Naive thymus-derived CD4-positive, alpha-beta T cell (primary cell): ENCODE data around the gene NAT8L. TPM values are rescaled to one million over a fixed set of nuclear protein-coding genes. Genes with fewer than 3 reads are reported as not detected.

Experiments used
- ATAC-seq: fragments of 150-1000 bp; cut with Tn5 transposase; 2 replicates; pipeline ENCODE4 v1.10.0; 2021; ENCODE audit warnings: mild to moderate bottlenecking, moderate library complexity
- CTCF ChIA-PET: fragments of 350-600 bp; sonication (Branson Sonifier 250); formaldehyde crosslinking; loops from one replicate; lab custom pipeline; 2021; ENCODE audit warnings: antibody characterized with exemption; lab: Charles Lee
- POLR2A ChIA-PET: fragments of 350-600 bp; sonication (Branson Sonifier 250); formaldehyde crosslinking; loops from one replicate; lab custom pipeline; 2021; ENCODE audit warnings: antibody characterized with exemption, inconsistent platforms; lab: Charles Lee
- DNase-seq, 9 donors: peaks; one replicate each; pipeline versions ENCODE4 v3.0.0 to v3.0.0-alpha.2; 2020 to 2022; ENCODE audit warnings: mixed read lengths in 1 of 9
- H3K27ac ChIP-seq: one replicate; pipeline ENCODE4 v1.7.0; 2013; ENCODE audit warnings: mild to moderate bottlenecking, low read depth, low read length, moderate library complexity
- H3K27me3 ChIP-seq, 2 donors: one replicate each; pipeline ENCODE4 v1.7.0; 2013; ENCODE audit warnings: low read length in 2 of 2, mild to moderate bottlenecking in 2 of 2, moderate library complexity in 2 of 2; ENCODE audit not compliant: control insufficient read depth in 2 of 2, insufficient read depth in 2 of 2
- H3K36me3 ChIP-seq, 3 experiments: 1 replicate in 2 of 3; 2 replicates in 1 of 3; pipeline ENCODE4 v1.7.0; 2013; ENCODE audit warnings: low read length in 3 of 3, mild to moderate bottlenecking in 3 of 3, moderate library complexity in 1 of 3; ENCODE audit not compliant: insufficient read depth in 3 of 3, control insufficient read depth in 2 of 3
- H3K4me1 ChIP-seq, 2 donors: one replicate each; pipeline ENCODE4 v1.7.0; 2013; ENCODE audit warnings: low read length in 2 of 2, mild to moderate bottlenecking in 2 of 2, moderate library complexity in 1 of 2; ENCODE audit not compliant: control insufficient read depth in 2 of 2, insufficient read depth in 2 of 2
- H3K4me3 ChIP-seq: 2 replicates; pipeline ENCODE4 v1.7.0; 2013; ENCODE audit warnings: mild to moderate bottlenecking, low read length
- H3K9me3 ChIP-seq, 3 experiments: 1 replicate in 2 of 3; 2 replicates in 1 of 3; pipeline ENCODE4 v1.7.0; 2013; ENCODE audit warnings: low read length in 3 of 3; ENCODE audit not compliant: control insufficient read depth in 2 of 3
- H3K27ac Mint-ChIP-seq, 9 donors: one replicate each; pipeline ENCODE4 v1.8.0; 2020 to 2022; ENCODE audit warnings: mixed read lengths in 9 of 9, mild to moderate bottlenecking in 8 of 9, moderate library complexity in 5 of 9, inconsistent platforms in 2 of 9
- H3K27me3 Mint-ChIP-seq, 5 donors: one replicate each; pipeline ENCODE4 v1.8.0; 2021 to 2022; ENCODE audit warnings: mixed read lengths in 5 of 5, mild to moderate bottlenecking in 1 of 5
- H3K36me3 Mint-ChIP-seq, 5 donors: one replicate each; pipeline ENCODE4 v1.8.0; 2020 to 2022; ENCODE audit warnings: mixed read lengths in 5 of 5, mild to moderate bottlenecking in 3 of 5, inconsistent platforms in 1 of 5
- H3K4me1 Mint-ChIP-seq, 7 donors: one replicate each; pipeline ENCODE4 v1.8.0; 2020 to 2022; ENCODE audit warnings: mixed read lengths in 7 of 7, mild to moderate bottlenecking in 3 of 7, inconsistent platforms in 1 of 7
- H3K4me3 Mint-ChIP-seq, 10 donors: one replicate each; pipeline ENCODE4 v1.8.0; 2020 to 2022; ENCODE audit warnings: mild to moderate bottlenecking in 10 of 10, mixed read lengths in 10 of 10, moderate library complexity in 6 of 10, inconsistent platforms in 2 of 10
- H3K9me3 Mint-ChIP-seq, 11 donors: one replicate each; pipeline ENCODE4 v1.8.0; 2020 to 2022; ENCODE audit warnings: mixed read lengths in 11 of 11, mild to moderate bottlenecking in 4 of 11, inconsistent platforms in 1 of 11, moderate library complexity in 1 of 11
- intact Hi-C, 2 donors: fragments of 100-400 bp; cut with micrococcal nuclease; formaldehyde crosslinking; loops; one replicate each; pipeline ENCODE4 v1.15.1; 2023
- polyA plus RNA-seq, 2 donors: library from polyadenylated mRNA; unstranded; fragments of 300-500 nt; fragmentation: Illumina TruSeq; gene quantifications; one replicate each; pipeline ENCODE4 v1.2.3, GENCODE V29; 2021
- total RNA-seq, 6 experiments: library from RNA in 5 of 6; stranded (reverse) in 5 of 6; gene quantifications; 1 replicate in 5 of 6; 2 replicates in 1 of 6; pipeline ENCODE4 v1.2.3 and lab custom pipeline; 2021 to 2026

NAT8L gene
- total and polyA plus RNA-seq, 7 experiments from 2014 or later = 0.11 to 7.2 (median 0.24) TPM; not detected in 4

- CTCF ChIA-PET = interaction anchor here (0.7 kb wide), 1 partner anchor 43 kb away, joined by 3 read pairs; no protein-coding TSS in a partner anchor
- no peak overlapping the region for H3K27ac Mint-ChIP-seq
- Histone ChIP-seq H3K27ac (no peak overlapping the region), H3K36me3 (no peaks in the 10 kb centered on the region), H3K27me3 (no peaks in the 10 kb centered on the region), H3K9me3 (no peaks in the 10 kb centered on the region), H3K4me1 (no peaks in the 10 kb centered on the region), H3K4me3 (no peak overlapping the region)
- POLR2A ChIA-PET = no interaction called here
- no peaks in the 10 kb centered on the region for H3K9me3 Mint-ChIP-seq
- H3K36me3 Mint-ChIP-seq = no peaks in the 10 kb centered on the region
- ATAC-seq (no peak), DNase-seq (no peak)
- H3K27me3 Mint-ChIP-seq = no peaks in the 10 kb centered on the region
- H3K4me3 Mint-ChIP-seq = no peak overlapping the region
- H3K4me1 Mint-ChIP-seq = no peaks in the 10 kb centered on the region
- intact Hi-C loops = no loop called here
Measured at GRCh38 chr4:2073808-2074481, 14.8 kb downstream of the NAT8L start.

GRCh38 chr4:2074588-2074987, 15.5 kb downstream of the NAT8L start:
- no peaks in the 10 kb centered on the region for H3K36me3 Mint-ChIP-seq
- POLR2A ChIA-PET = no interaction called here
- H3K9me3 Mint-ChIP-seq = no peaks in the 10 kb centered on the region

DNA sequence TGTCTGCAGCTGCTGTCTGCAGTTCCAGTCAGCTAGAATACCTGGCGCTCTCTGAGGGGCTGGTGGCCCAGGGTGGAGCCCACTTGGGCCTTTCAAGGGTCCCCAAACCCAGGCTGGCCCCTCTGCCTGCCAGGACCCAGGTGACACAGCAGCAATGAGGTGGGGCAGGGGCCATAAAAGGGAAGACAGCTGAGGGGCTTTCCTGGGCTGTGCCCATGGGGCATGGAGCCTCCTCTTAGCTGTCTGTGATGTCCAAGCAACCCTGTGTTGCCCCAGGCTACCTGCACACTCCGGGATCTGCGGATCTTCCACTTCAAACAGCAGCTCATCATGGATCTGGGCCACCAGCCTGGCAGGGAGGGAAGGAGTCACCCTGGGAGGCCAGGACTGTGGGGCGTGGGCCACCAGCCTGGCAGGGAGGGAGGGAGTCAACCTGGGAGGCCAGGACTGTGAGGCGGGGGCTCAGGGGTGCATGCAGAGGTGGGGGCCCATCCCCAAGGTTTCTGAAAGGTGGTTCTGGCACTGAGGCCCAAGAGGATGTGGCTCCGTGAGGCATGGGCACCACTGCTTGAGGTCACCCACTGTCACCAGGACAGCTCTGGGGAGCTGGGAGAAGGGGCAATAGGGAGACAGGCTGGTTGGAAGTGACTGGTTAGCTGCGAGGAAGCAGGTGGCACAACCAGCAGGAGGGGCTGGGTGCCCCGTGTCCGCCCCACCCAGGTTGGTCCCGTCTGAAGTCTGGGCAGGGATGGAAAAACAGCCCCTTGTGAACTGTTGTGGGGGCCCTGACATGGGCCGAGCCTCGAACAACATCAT, 16.3 kb downstream of the NAT8L start:
- H3K4me1 Mint-ChIP-seq = no peaks in the 10 kb centered on the region
- H3K27me3 Mint-ChIP-seq = no peaks in the 10 kb centered on the region
- H3K27ac Mint-ChIP-seq = no peak overlapping the region
- no peaks in the 10 kb centered on the region for H3K27me3 ChIP-seq
- intact Hi-C loops = no loop called here
- no peaks in the 10 kb centered on the region for H3K4me1 ChIP-seq
- no peaks in the 10 kb centered on the region for H3K9me3 ChIP-seq
- no peaks in the 10 kb centered on the region for H3K36me3 ChIP-seq
- ChIA-PET CTCF (no interaction called here), POLR2A (no interaction called here)
- ATAC-seq (no peak), DNase-seq (no peak)
- no peaks in the 10 kb centered on the region for H3K36me3 Mint-ChIP-seq
- no peak overlapping the region for H3K27ac ChIP-seq
- H3K4me3 Mint-ChIP-seq = no peak overlapping the region
- no peaks in the 10 kb centered on the region for H3K9me3 Mint-ChIP-seq
- H3K4me3 ChIP-seq = no peak overlapping the region

More at GRCh38 chr4:2074588-2074987, 15.5 kb downstream of the NAT8L start:
- CTCF ChIA-PET = interaction anchor here (0.7 kb wide), 1 partner anchor 43 kb away, joined by 3 read pairs; no protein-coding TSS in a partner anchor
- H3K9me3 ChIP-seq = no peaks in the 10 kb centered on the region
- H3K27ac ChIP-seq = no peak overlapping the region
- no peaks in the 10 kb centered on the region for H3K4me1 ChIP-seq
- ATAC-seq = no peak
- intact Hi-C loops = no loop called here
- DNase-seq = no peak
- H3K27me3 Mint-ChIP-seq = no peaks in the 10 kb centered on the region
- H3K36me3 ChIP-seq = no peaks in the 10 kb centered on the region
- peak overlapping the region in 1 of 9 donors; percentile 19 for H3K27ac Mint-ChIP-seq
- no peak overlapping the region for H3K4me3 Mint-ChIP-seq
- H3K4me3 ChIP-seq = no peak overlapping the region
- no peaks in the 10 kb centered on the region for H3K27me3 ChIP-seq
- H3K4me1 Mint-ChIP-seq = no peaks in the 10 kb centered on the region

DNA sequence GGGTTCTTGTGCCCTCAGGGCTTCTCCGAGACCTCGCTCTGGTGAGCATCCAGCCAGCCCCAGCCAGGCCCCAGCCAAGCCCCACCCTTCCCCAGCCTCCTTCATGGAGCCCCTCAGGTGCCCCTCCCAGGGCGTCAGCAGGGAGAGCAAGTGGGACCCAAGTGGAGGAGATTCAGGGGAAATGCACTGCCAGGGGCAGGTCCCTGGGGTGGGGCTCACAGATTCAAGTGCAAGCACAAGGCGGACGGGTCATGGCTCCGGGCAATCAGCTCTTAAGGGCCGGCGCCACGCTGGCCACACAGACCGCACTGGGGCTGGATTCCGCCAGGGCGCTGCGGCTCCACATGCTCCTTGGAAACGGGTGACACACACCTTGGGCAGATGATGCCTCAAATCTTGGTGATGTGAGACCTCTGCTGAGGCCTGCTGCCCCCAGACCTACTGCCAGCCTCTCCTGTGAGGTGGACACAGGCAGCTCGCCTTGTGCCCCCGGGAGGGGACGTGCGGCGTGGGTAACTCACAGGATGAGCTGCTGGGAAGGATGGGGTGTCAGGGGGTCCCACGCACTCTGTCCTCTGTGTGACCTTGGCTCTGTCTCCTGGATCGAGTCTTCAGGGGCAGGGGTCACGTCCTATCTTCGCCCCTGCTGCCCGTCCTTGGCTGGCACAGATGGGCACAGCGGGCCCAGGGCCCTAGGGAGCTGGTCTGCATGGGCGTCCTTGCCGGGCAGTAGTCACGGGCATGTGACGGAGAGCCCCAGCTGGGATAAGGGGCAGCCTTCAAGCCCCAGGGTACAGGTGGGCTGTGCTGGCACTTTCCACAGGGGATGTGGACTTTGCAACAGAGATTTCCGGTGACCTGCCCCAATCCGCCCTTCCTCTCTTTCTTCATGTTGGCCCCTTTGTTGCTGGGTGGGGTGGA, 17.1 kb downstream of the NAT8L start:
- Mint-ChIP-seq H3K27ac (no peak overlapping the region), H3K9me3 (no peaks in the 10 kb centered on the region), H3K36me3 (no peaks in the 10 kb centered on the region), H3K27me3 (no peaks in the 10 kb centered on the region), H3K4me3 (no peak overlapping the region), H3K4me1 (no peaks in the 10 kb centered on the region)
- intact Hi-C loops = no loop called here
- no peaks in the 10 kb centered on the region for H3K36me3 ChIP-seq
- DNase-seq (peak in 1 of 9 donors; percentile 10), ATAC-seq (no peak)
- ChIA-PET CTCF (no interaction called here), POLR2A (no interaction called here)
- no peaks in the 10 kb centered on the region for H3K4me1 ChIP-seq
- H3K27ac ChIP-seq = no peak overlapping the region
- no peak overlapping the region for H3K4me3 ChIP-seq
- H3K27me3 ChIP-seq = no peaks in the 10 kb centered on the region
- no peaks in the 10 kb centered on the region for H3K9me3 ChIP-seq

- DNase-seq (no peak), ATAC-seq (no peak)
- Histone ChIP-seq H3K36me3 (no peaks in the 10 kb centered on the region), H3K27me3 (no peaks in the 10 kb centered on the region), H3K4me3 (no peak overlapping the region), H3K27ac (no peak overlapping the region), H3K9me3 (no peaks in the 10 kb centered on the region), H3K4me1 (no peaks in the 10 kb centered on the region)
- Mint-ChIP-seq H3K36me3 (no peaks in the 10 kb centered on the region), H3K9me3 (no peaks in the 10 kb centered on the region), H3K27me3 (no peaks in the 10 kb centered on the region), H3K4me3 (no peak overlapping the region), H3K4me1 (no peaks in the 10 kb centered on the region), H3K27ac (no peak overlapping the region)
- intact Hi-C loops = no loop called here
- CTCF ChIA-PET = no interaction called here
- POLR2A ChIA-PET = no interaction called here
Measured at GRCh38 chr4:2076908-2077536, 17.9 kb downstream of the NAT8L start.
